GM13976 (cell line): ENCODE measurements around the gene LMF2.

Experiments
- DNase-seq: peaks from one replicate; pipeline ENCODE4 v3.0.0; 2012; ENCODE audit warnings: low spot score
- CTCF ChIP-seq: IDR thresholded peaks from 2 replicates; pipeline ENCODE4 v1.5.1; 2012; ENCODE audit warnings: borderline replicate concordance, mild to moderate bottlenecking; ENCODE audit not compliant: insufficient read depth; ENCODE audit errors: extremely low read depth, missing control alignments, control extremely low read depth
- in situ Hi-C: fragments of 300-500 bp; cut with MboI; formaldehyde crosslinking; loops from one replicate; pipeline ENCODE4 v1.12.0; 2022; ENCODE audit warnings: low sequenced_read_pairs, mixed read lengths, inconsistent platforms; ENCODE audit not compliant: unreplicated experiment

LMF2 gene

GRCh38 chr22:50485221-50486131 is 22.0 kb downstream of the LMF2 start:
- no peak for DNase-seq
- in situ Hi-C loops, result no loop called here

GRCh38 chr22:50483977-50484853 is 23.3 kb downstream of the LMF2 start:
- TF ChIP-seq CTCF, result no peak
- in situ Hi-C loops, result no loop called here
- DNase-seq, result no peak

More at GRCh38 chr22:50485221-50486131, 22.0 kb downstream of the LMF2 start:
- no peak for TF ChIP-seq CTCF

GRCh38 chr22:50483556-50483955 is 23.9 kb downstream of the LMF2 start:
- no peak for DNase-seq
- no peak for TF ChIP-seq CTCF
- in situ Hi-C loops, result no loop called here

- in situ Hi-C loops, result no loop called here
- TF ChIP-seq CTCF, result no peak
- no peak for DNase-seq
Observed at GRCh38 chr22:50483106-50483505, 24.4 kb downstream of the LMF2 start.

- DNase-seq, result no peak
- in situ Hi-C loops, result no loop called here
- TF ChIP-seq CTCF, result no peak
Observed at GRCh38 chr22:50482107-50483074, 25.1 kb downstream of the LMF2 start.
